GM19372 (cell line): ENCODE data around the gene C1QTNF9B.

Experiments
- ATAC-seq: cut with Tn5 transposase; IDR thresholded peaks from one replicate; pipeline ENCODE4 v1.9.1; 2021; ENCODE audit warnings: mild to moderate bottlenecking, low read depth, moderate library complexity; ENCODE audit not compliant: unreplicated experiment

Gene C1QTNF9B

DNA sequence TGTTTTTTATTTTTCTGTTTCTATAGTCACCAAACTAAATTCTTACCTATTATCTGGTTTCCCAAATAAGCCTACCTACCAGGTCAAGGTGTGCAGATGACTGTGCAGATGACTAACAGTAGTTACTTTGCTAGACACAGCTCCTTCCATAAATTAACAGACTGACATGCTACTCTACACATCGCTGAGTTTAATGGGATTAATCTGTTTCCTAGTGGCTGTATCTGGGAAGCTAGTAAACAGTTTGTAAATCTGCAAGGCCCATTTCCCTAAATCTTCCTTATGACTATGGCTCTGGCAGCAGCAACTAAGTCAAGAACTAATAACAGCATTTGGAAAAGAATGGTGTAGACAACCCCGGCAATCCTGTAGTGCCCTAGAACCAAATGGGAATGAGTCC, 36.0 kb downstream of the C1QTNF9B start:
- ATAC-seq, result no peak

DNA sequence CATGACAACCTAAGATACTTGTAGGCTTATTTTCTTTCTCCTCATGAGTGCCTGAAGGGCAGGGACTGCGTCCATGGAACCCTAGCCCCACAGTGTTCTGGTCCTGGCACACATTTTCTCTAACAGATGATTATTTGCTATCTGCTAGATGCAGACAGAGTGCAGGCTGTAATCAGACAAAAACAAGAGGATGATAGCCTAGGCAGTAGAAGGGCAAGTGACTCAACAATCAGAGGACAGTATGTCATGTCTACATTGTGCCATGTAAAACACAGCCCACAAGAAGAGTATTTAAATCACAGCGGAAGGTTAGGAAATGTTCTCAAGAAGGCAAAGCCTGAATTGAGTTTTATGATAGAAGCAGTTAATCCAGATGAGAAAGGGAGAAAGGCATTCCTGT, 37.4 kb downstream of the C1QTNF9B start:
- ATAC-seq, result no peak

DNA sequence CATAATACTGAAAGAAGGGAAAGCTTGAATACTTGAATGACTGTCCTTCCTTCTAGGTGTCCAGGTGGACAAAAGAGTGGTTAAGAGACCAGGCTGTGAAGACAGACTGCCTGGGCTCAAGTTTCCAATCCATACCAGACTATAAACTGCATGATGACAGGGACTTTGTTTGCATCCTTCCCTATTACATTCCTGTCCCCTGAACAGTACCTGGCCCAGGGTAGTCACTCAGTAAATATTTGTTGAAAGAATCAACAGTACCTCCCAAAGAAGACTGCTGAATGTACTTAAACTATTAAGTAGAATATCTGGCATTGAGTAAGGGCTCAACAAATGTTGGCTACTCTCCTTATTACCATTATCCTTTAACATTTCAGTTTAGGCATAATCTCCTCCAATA, 37.8 kb downstream of the C1QTNF9B start:
- ATAC-seq, result no peak

DNA sequence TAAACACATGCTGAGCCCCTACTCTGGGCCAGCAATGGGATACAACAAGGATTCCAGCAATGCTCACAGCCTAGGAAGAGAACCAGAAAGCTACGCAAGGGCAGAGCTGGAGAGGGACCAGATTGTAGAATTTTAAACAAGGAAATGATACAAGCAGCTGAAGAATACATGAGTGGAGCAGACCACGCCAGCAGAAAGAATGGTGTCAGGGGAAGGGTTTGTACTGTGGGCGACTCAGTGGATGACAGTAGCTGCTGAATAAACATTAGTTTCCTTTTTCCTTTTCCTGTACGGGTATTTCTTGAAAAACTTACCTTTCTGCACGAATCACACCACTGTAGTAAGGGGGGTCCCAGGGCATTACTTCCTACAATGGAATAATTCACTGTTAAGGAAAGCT, 38.8 kb downstream of the C1QTNF9B start:
- no peak for ATAC-seq

DNA sequence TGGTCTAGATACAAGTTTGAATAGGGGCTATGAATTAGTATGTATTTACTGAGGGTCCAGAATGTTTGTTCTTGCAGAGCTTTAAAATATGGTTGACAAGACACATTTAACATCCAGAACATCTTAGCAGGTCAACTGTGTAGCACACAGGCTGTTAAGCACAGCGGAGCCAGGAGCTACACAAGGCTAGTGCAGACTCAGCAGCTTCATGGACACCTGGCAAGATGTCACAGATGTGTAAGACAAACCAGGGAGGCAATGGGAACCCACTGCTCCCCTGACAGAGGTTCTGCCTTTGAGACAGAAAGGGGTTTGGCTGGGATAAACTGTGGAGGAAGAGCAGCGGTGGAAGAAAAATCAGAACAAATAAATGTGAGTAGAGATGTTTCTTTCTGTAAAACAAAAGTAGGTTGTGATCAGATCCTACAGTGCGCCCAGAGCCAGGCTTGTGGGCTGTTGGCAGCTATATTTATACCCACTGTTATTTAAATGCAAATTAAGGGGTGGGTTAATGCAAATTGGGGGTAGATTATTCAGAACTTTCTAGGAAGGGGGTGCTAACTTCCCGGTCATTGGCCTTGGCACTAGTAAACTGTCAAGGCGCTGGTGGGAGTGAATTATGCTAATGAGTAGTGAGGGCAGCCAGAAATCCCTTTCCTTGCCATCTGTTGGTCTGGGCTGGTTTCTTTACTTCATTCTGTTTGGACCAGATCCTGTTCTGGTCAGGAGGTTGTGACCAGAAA, 41.1 kb downstream of the C1QTNF9B start:
- ATAC-seq, result no peak

DNA sequence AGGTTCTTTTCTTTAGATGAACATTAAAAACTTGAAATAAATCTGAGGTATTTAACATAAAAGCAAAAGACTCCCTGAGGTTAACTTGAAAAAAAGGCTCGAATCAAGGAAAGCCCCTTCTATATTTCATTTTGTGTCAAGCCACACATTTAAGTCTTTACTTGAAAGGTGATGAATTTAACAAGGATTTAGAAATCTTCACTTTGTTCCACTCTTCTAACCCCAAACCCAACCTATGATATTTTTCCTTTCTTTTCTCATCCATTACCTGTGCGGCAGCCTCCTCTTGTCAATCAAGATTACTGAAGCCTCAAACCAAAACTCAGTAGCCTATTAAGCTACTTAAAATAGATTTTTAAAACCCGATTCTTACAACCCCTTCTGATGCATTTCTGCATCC, 41.9 kb downstream of the C1QTNF9B start:
- ATAC-seq, result no peak

DNA sequence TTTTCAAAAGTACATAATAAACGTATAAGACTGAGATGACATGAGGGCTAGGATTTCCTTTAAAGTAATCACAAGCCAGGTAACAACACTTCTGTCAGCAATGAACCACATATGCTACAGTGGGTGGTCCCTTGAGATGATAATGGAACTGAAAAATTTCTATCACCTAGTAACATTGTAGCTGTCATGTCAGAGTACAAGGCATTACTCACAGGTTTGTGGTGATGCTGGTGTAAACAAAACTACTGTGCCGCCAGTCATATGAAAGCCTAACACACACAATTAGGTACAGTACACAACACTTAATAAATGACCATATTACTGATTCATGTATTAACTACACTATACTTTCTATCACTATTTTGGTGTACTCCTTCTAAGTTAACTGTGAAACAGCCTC, 45.0 kb downstream of the C1QTNF9B start:
- no peak for ATAC-seq

DNA sequence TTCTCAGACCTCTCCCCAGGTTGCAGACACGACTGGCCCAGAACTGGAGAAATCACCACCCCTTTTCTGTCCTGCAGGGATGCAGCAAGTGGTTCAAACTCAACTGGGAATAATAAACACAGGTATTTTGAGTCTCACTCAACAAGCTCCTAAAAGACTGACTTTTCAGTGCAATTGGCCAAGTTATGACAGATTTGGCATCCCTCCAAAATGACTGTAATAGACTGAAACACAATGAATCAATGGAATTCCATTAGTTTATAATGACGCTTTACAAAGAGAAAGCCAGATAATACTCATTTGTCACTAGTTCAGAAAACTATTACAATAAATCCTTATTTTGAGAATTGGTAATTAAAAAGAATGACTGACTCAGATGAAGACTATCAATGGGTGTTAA, 46.2 kb downstream of the C1QTNF9B start:
- no peak for ATAC-seq

DNA sequence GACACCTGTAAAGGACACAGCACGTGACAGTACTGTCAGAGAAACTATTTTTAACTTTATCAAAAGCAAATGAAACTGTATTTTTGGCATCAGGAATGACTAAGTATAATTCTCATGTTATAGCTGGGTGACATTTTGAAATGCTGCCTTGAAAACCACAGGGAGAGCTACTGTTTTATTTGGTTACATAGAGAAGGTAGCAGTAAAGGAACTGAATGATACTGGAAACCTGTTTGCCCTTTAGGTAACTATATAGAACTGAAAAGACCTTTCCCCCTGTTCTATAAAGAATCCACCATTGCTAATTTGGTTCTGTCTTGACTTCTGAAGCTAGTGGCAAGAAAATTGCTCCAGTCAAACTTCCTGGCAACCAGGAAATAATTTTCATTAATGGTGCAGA, 47.2 kb downstream of the C1QTNF9B start:
- no peak for ATAC-seq

DNA sequence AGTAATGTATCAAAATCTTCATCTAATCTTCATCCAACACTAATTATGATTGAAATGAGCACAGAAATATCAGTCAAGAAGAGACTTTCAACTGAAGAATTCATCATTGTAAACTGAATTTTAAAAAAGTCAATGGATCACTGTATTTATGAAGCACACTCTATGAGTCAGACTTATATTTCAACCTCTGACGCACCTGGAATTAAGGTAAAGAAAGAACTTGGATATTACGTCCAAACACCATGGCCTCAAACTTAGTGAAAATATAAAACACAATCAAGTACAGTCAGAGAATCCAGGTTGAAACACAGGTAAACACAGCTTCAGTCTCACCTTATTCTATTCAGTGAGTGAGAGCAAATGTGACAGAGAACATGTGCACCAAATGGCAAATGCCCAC, 47.6 kb downstream of the C1QTNF9B start:
- ATAC-seq, result no peak

DNA sequence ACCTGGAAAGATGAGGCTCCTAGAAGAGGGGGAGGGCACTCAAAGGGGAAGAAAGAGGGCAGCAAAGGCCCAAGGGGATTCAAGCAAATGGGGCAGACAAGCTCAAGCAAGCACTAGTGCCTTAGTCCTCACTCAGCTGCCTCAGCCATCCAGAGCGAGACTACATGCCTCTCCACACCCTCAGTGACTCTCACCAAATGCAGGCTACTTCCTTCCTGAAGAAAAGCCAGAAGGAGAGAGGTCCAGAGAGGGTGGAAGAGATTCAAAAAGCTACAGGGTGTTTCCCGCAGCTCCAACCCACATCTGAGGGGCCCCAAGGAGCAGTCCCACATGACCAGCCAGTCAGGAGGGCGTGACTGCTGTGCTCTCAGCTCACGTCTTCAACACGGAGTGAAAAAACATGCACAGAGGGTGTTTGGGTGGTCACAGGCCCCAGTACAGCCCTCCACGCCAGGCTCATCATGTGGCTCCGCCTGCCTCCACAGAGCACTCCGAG, 48.6 kb downstream of the C1QTNF9B start:
- no peak for ATAC-seq

DNA sequence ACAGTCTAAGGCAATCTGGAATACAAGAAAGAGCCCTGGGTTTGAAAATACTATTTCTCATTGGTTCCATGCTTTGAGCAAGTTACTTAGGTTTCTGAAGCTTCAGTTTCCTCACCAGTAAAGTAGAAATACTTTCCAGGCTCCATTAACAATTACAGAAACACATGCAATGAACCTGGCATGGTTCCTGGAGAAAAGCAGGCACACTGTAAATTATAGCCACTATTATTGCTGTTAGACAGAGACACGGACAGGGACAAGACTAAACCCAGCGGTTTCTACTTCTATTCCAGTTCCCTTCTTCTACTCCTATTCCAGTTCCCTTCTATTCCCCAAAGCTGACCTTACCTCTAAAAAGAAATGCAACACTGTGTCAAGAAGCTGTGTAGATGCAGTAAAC, 49.3 kb downstream of the C1QTNF9B start:
- no peak for ATAC-seq

DNA sequence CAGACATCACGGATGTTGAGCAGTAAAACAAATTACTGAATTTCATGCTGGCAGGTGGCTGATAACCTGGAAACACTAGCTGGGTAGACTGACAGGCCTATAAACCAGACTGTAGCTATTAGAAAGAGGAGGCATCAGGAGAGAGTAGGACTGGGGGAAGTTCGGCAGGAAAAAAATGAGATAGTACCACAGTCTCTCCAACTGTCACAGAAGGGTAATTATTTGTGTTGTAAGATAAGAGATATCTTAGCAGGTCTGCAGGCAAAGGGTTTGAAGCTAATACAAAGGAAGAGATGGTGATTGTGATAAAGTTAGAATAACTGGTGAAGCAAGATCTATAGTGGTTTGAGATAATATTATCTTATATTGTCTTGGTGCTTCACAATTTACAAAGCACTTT, 49.8 kb downstream of the C1QTNF9B start:
- ATAC-seq, result no peak

DNA sequence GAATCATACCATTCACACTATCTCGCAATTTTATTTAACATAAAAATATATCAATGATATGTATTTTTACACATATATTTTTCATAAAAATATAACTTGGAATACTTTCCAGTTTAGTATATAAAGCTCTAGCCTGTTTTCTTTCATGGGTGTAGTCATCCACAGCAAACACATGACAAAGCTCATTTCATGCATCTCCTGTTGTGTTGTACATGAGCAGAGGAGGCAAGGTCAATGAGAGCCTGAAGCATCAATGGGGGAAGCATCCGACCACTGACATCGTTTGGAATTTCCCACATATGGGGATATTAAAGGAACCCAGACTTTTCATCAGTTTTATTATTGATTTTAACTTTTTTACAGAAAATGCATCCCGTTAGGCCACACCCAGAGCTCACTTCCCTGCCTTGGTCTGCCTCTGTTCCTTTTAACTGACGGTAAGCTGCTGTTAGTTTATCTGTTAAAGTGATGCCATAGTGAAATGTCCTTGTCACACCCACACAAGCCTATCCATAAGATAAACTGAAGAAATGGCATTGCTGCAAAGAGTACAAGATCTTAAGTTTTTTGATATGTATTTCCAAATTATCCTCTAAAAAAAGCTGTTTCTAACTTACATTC, 52.1 kb downstream of the C1QTNF9B start:
- no peak for ATAC-seq

DNA sequence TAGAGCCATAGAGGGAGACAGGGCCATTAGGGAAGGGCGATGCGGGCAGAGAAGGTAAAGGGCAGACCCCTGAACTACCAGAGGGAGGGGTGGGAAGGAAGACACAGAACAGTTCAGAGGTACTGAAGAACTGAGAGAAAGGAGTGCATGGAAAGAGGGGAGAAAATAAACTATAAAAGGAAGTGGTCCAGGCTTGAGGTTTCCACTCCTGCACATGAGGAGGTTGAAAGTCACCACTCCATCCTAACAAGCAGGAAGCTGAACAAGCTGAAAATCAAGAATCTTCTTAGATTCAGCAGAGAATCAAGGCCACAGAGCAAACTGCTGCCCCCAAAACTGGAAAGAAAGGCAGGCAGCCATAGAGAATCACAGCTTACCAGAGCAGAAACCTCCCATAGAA, 53.2 kb downstream of the C1QTNF9B start:
- no peak for ATAC-seq

DNA sequence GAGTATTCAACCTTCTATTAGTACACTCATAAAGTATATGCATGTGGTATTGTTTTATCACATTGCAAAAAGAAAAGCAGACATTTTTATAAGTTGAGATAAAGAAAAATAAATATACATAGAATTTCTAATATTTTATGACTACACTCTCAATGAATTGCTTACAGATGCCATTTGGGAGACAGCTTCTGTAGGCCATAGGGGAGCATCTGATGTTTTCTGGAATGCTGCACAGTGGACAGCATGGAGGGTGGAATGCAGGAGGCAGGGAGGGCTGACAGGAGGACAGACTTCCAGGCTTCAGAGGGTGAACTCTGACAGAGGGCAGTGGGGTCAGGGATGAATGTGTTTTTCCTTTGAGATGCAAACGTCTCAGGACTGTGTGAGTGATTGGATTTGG, 53.9 kb downstream of the C1QTNF9B start:
- ATAC-seq, result no peak

DNA sequence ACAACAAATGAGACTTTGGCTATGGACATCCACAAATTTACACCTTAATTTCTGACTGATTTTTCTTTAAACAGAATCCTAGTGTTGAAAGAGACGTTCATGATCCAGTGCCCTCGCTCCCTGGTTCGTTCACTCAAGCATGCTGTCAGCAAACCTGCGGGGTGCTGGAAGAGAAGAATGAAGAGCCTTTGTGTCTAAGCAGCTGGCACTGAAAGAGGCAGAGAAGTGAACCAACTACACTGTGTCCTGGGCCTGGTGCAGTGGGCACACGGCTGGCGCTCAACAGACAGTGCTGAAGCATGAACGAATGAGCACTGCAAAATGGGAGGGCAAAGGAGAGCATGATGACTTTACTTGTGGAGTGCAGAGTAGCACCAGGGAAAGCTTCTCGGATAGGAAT, 54.9 kb downstream of the C1QTNF9B start:
- ATAC-seq, result no peak
